IPS-18c (cell line): ENCODE results near the gene FARS2.

ENCODE experiments used
- H3K4me3 ChIP-seq: 2 replicates; pipeline ENCODE4 v1.7.0; 2013; ENCODE audit warnings: low read depth, mild to moderate bottlenecking, low read length, moderate library complexity; ENCODE audit not compliant: insufficient read depth
- H3K9me3 ChIP-seq: one replicate; pipeline ENCODE4 v1.6.1; 2013; ENCODE audit warnings: mild to moderate bottlenecking, low read length, moderate library complexity; ENCODE audit not compliant: control insufficient read depth, insufficient read depth

FARS2 gene

GRCh38 chr6:5482619-5483018 is 221.3 kb downstream of the FARS2 start:
- H3K4me3 ChIP-seq: no peak overlapping the region

GRCh38 chr6:5484692-5485091 is 223.4 kb downstream of the FARS2 start:
- no peaks in the 10 kb centered on the region for H3K9me3 ChIP-seq
- no peak overlapping the region for H3K4me3 ChIP-seq

More at GRCh38 chr6:5482619-5483018, 221.3 kb downstream of the FARS2 start:
- H3K9me3 ChIP-seq: no peaks in the 10 kb centered on the region

- Histone ChIP-seq H3K9me3 (no peaks in the 10 kb centered on the region), H3K4me3 (no peak overlapping the region)
Observed at GRCh38 chr6:5486214-5486613, 224.9 kb downstream of the FARS2 start.

- no peak overlapping the region for H3K4me3 ChIP-seq
- H3K9me3 ChIP-seq: no peaks in the 10 kb centered on the region
Observed at GRCh38 chr6:5490501-5491069, 229.3 kb downstream of the FARS2 start.

- Histone ChIP-seq H3K9me3 (no peaks in the 10 kb centered on the region), H3K4me3 (no peak overlapping the region)
Observed at GRCh38 chr6:5492356-5492755, 231.0 kb downstream of the FARS2 start.

- no peak overlapping the region for H3K4me3 ChIP-seq
Observed at GRCh38 chr6:5493806-5494205, 232.5 kb downstream of the FARS2 start.

GRCh38 chr6:5497896-5498578 is 236.7 kb downstream of the FARS2 start:
- no peak overlapping the region for H3K4me3 ChIP-seq

More at GRCh38 chr6:5493806-5494205, 232.5 kb downstream of the FARS2 start:
- no peaks in the 10 kb centered on the region for H3K9me3 ChIP-seq

GRCh38 chr6:5498579-5498899 is 237.2 kb downstream of the FARS2 start:
- peaks cover 2% of the 10 kb centered on the region for H3K9me3 ChIP-seq
- no peak overlapping the region for H3K4me3 ChIP-seq

More at GRCh38 chr6:5497896-5498578, 236.7 kb downstream of the FARS2 start:
- peaks cover 2% of the 10 kb centered on the region for H3K9me3 ChIP-seq

GRCh38 chr6:5499644-5500306 is 238.5 kb downstream of the FARS2 start:
- Histone ChIP-seq H3K9me3 (peaks cover 2% of the 10 kb centered on the region), H3K4me3 (no peak overlapping the region)

GRCh38 chr6:5501837-5502236 is 240.5 kb downstream of the FARS2 start:
- no peak overlapping the region for H3K4me3 ChIP-seq
- peaks cover 2% of the 10 kb centered on the region for H3K9me3 ChIP-seq

- Histone ChIP-seq H3K9me3 (peaks cover 2% of the 10 kb centered on the region), H3K4me3 (no peak overlapping the region)
Observed at GRCh38 chr6:5504078-5504477, 242.8 kb downstream of the FARS2 start.

- peaks cover 2% of the 10 kb centered on the region for H3K9me3 ChIP-seq
- H3K4me3 ChIP-seq: no peak overlapping the region
Observed at GRCh38 chr6:5506149-5506548, 244.8 kb downstream of the FARS2 start.

GRCh38 chr6:5506597-5506996 is 245.3 kb downstream of the FARS2 start:
- no peak overlapping the region for H3K4me3 ChIP-seq
- H3K9me3 ChIP-seq: peaks cover 1% of the 10 kb centered on the region

- no peaks in the 10 kb centered on the region for H3K9me3 ChIP-seq
- H3K4me3 ChIP-seq: no peak overlapping the region
Observed at GRCh38 chr6:5507131-5507681, 245.9 kb downstream of the FARS2 start.

GRCh38 chr6:5509106-5509505 is 247.8 kb downstream of the FARS2 start:
- H3K4me3 ChIP-seq: no peak overlapping the region
- no peaks in the 10 kb centered on the region for H3K9me3 ChIP-seq

- no peaks in the 10 kb centered on the region for H3K9me3 ChIP-seq
- no peak overlapping the region for H3K4me3 ChIP-seq
Observed at GRCh38 chr6:5510331-5511133, 249.2 kb downstream of the FARS2 start.

- H3K4me3 ChIP-seq: no peak overlapping the region
- no peaks in the 10 kb centered on the region for H3K9me3 ChIP-seq
Observed at GRCh38 chr6:5511954-5512353, 250.6 kb downstream of the FARS2 start.
